Mucosa of rectum (tissue), 2 donors: ENCODE data around the gene GPR12.

Source experiments
- H3K27ac ChIP-seq, 2 donors: one replicate each; pipeline ENCODE4 v1.7.0; 2013; ENCODE audit warnings: inconsistent platforms in 2 of 2, low read depth in 2 of 2, low read length in 2 of 2
- H3K27me3 ChIP-seq, 2 donors: one replicate each; pipeline ENCODE4 v1.7.0; 2013; ENCODE audit warnings: low read length in 2 of 2; ENCODE audit not compliant: control insufficient read depth in 2 of 2, insufficient read depth in 2 of 2
- H3K36me3 ChIP-seq, 2 donors: one replicate each; pipeline ENCODE4 v1.7.0; 2013; ENCODE audit warnings: low read length in 2 of 2; ENCODE audit not compliant: control insufficient read depth in 2 of 2, insufficient read depth in 2 of 2
- H3K4me1 ChIP-seq, 2 donors: one replicate each; pipeline ENCODE4 v1.7.0; 2013; ENCODE audit warnings: low read length in 2 of 2, mild to moderate bottlenecking in 1 of 2; ENCODE audit not compliant: control insufficient read depth in 2 of 2, insufficient read depth in 2 of 2
- H3K4me3 ChIP-seq, 2 donors: one replicate each; pipeline ENCODE4 v1.7.0; 2013; ENCODE audit warnings: low read length in 2 of 2
- H3K9ac ChIP-seq, 2 donors: one replicate each; pipeline ENCODE4 v1.7.0; 2013; ENCODE audit warnings: low read length in 2 of 2, low read depth in 1 of 2, mild to moderate bottlenecking in 1 of 2
- H3K9me3 ChIP-seq, 2 donors: one replicate each; pipeline ENCODE4 v1.7.0; 2013; ENCODE audit warnings: low read length in 2 of 2; ENCODE audit not compliant: control insufficient read depth in 2 of 2
- donor health status: healthy.
- donor health status: Normal muscosa, but diverticular disease.

The GPR12 gene

DNA sequence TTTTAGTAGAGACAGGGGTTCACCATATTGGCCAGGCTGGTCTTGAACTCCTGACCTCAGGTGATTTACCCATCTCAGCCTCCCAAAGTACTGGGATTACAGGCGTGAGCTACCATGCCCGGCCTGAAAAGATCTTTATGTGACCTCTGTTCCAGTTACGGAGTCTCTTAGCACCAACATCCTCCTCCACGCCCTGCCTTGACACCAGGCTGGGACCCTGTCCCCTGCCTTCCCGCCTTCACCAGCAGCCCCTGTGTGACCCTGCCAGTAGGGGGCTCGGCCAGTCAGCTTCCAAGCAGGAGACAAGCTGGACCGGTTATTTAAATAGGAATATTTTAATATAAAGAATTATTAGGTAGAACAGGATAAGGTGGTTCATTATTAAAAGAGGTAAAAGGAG is 54.2 kb downstream of the GPR12 start:
- Histone ChIP-seq H3K36me3 (no peaks in the 10 kb centered on the region), H3K4me1 (no peaks in the 10 kb centered on the region), H3K9me3 (no peaks in the 10 kb centered on the region), H3K4me3 (no peak overlapping the region), H3K27me3 (peaks cover 0 to 4% of the 10 kb centered on the region in 2 donors), H3K9ac (no peak overlapping the region), H3K27ac (no peak overlapping the region)

DNA sequence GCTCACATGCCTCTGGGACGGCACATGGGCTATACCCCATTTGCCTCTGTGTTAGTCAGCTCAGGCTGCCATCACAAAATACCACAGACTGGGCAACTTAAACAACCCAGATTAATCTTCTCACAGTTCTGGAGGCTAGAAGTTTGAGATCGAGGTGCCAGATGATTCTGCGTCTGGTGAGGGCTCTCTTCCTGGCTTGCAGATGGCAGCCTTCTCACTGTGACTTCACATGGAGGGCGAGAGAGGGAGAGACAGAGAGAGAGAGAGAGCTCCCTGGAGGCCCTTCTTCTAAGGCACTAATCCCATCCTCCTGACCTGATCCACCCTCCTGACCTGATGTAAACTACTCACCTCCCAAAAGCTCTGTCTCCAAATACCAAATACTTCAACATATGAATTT is 55.0 kb downstream of the GPR12 start:
- no peak overlapping the region for H3K27ac ChIP-seq
- no peak overlapping the region for H3K9ac ChIP-seq
- H3K27me3 ChIP-seq = peaks cover 0 to 4% of the 10 kb centered on the region in 2 donors
- H3K9me3 ChIP-seq = no peaks in the 10 kb centered on the region
- H3K4me3 ChIP-seq = no peak overlapping the region
- H3K4me1 ChIP-seq = no peaks in the 10 kb centered on the region
- no peaks in the 10 kb centered on the region for H3K36me3 ChIP-seq
